A549 (cell line): Measurements from ENCODE around the gene RPS25. TPM values are rescaled to one million over a fixed set of nuclear protein-coding genes. Genes with fewer than 3 reads are reported as not detected.

ENCODE experiments used
- ATAC-seq, 2 experiments: fragments of 200-7000 bp in 1 of 2; fragments of >200 bp in 1 of 2; cut with Nextera tagmentation in 1 of 2; cut with Tn5 transposase in 1 of 2; 3 replicates each; pipeline versions ENCODE4 v1.8.0 to v1.9.1; 2018 to 2020; ENCODE audit warnings: mild to moderate bottlenecking in 1 of 2, moderate library complexity in 1 of 2
- CTCF ChIA-PET: fragments of 300-600 bp; sonication (Branson Sonifier 250); formaldehyde crosslinking; extraction: SDS; loops from one replicate; lab custom pipeline; 2021; ENCODE audit warnings: antibody characterized with exemption, inconsistent platforms; lab: Yijun Ruan, JAX
- POLR2A ChIA-PET: fragments of 350-600 bp; formaldehyde crosslinking; extraction: SDS; loops from one replicate; lab custom pipeline; 2021; ENCODE audit warnings: antibody characterized with exemption, inconsistent platforms; lab: Yijun Ruan, JAX
- DNase-seq, 2 experiments: peaks; one replicate each; pipeline versions ENCODE4 v3.0.0 to v3.0.0-alpha.2; 2011 to 2016; ENCODE audit warnings: low read depth in 1 of 2, low spot score in 1 of 2
- FAIRE-seq: peaks from 2 replicates; lab custom pipeline; 2011; peaks lifted over from hg19 to GRCh38; lab: Jason Lieb, UNC
- H3K27ac ChIP-seq, 2 experiments: fragments of >200 bp; sonication (Bioruptor Twin); formaldehyde crosslinking; 3 replicates each; pipeline ENCODE4 v1.5.1; 2016 to 2017
- H3K4me1 ChIP-seq: fragments of >200 bp; sonication (Bioruptor Twin); formaldehyde crosslinking; 3 replicates; pipeline ENCODE4 v1.6.1; 2016
- H3K4me2 ChIP-seq: fragments of >200 bp; sonication (Bioruptor Twin); formaldehyde crosslinking; 3 replicates; pipeline ENCODE4 v1.6.1; 2016
- H3K4me3 ChIP-seq: fragments of >200 bp; sonication (Bioruptor Twin); formaldehyde crosslinking; 3 replicates; pipeline ENCODE4 v1.5.1; 2016
- H3K9me3 ChIP-seq: fragments of >200 bp; sonication (Bioruptor Twin); formaldehyde crosslinking; 3 replicates; pipeline ENCODE4 v1.6.1; 2016
- BHLHE40 ChIP-seq: IDR thresholded peaks from 2 replicates; pipeline ENCODE4 v1.6.1; 2012; ENCODE audit warnings: low read depth, low read length, inconsistent platforms
- CBX2 ChIP-seq: fragments of 200-600 bp; sonication (generic); IDR thresholded peaks from 2 replicates; pipeline ENCODE4 v1.6.1; 2016; ENCODE audit warnings: low read depth, mild to moderate bottlenecking, borderline replicate concordance
- CHD2 ChIP-seq: fragments of 150-350 bp; IDR thresholded peaks from 2 replicates; pipeline ENCODE4 v1.6.1; 2014; ENCODE audit warnings: low read length; ENCODE audit not compliant: partially characterized antibody
- FOSL2 ChIP-seq, 2 experiments: fragments of 450-650 bp in 1 of 2; fragments of >200 bp in 1 of 2; sonication (Bioruptor Twin) in 1 of 2; formaldehyde crosslinking; IDR thresholded peaks; 2 replicates each; pipeline versions ENCODE4 v1.5.0 to v1.6.1; 2016 to 2020; ENCODE audit warnings: mild to moderate bottlenecking in 1 of 2, moderate library complexity in 1 of 2
- FOXS1 ChIP-seq: fragments of 250-450 bp; sonication (Bioruptor Pico); IDR thresholded peaks from 2 replicates; pipeline ENCODE4 v1.5.0; 2020; ENCODE audit warnings: mild to moderate bottlenecking, moderate library complexity
- HDAC2 ChIP-seq: fragments of 200-600 bp; sonication (generic); IDR thresholded peaks from 2 replicates; pipeline ENCODE4 v1.6.1; 2016
- JUN ChIP-seq, 2 experiments: fragments of >200 bp; sonication (Bioruptor Twin); formaldehyde crosslinking; IDR thresholded peaks; 2 replicates in 1 of 2; 3 replicates in 1 of 2; pipeline ENCODE4 v1.6.1; 2016 to 2017
- MAZ ChIP-seq: fragments of 150-350 bp; IDR thresholded peaks from 2 replicates; pipeline ENCODE4 v1.6.1; 2014; ENCODE audit warnings: antibody characterized with exemption, low read depth, low read length, borderline replicate concordance
- MYC ChIP-seq: IDR thresholded peaks from 2 replicates; pipeline ENCODE4 v1.6.1; 2012; ENCODE audit warnings: mild to moderate bottlenecking, inconsistent platforms, low read length, improper control_type of control experiment, borderline replicate concordance
- NFE2L2 ChIP-seq: fragments of 150-350 bp; conservative IDR thresholded peaks from 2 replicates; pipeline ENCODE4 v1.6.1; 2014; ENCODE audit warnings: low read length
- NPAS2 ChIP-seq: fragments of 250-450 bp; sonication (Bioruptor Pico); IDR thresholded peaks from 2 replicates; pipeline ENCODE4 v1.8.0; 2022; ENCODE audit warnings: mild to moderate bottlenecking, moderate library complexity, borderline replicate concordance
- NR3C1 ChIP-seq: fragments of >200 bp; sonication (Bioruptor Twin); formaldehyde crosslinking; IDR thresholded peaks from 3 replicates; pipeline ENCODE4 v1.6.1; 2017
- POLR2AphosphoS2 ChIP-seq: conservative IDR thresholded peaks from 2 replicates; pipeline ENCODE4 v1.6.1; 2012; ENCODE audit warnings: low read length, improper control_type of control experiment, inconsistent platforms
- RFX5 ChIP-seq: fragments of 450-650 bp; IDR thresholded peaks from 2 replicates; pipeline ENCODE4 v1.7.1; 2014; ENCODE audit warnings: antibody characterized with exemption, mild to moderate bottlenecking, moderate library complexity
- RNF2 ChIP-seq: fragments of 200-600 bp; sonication (generic); IDR thresholded peaks from 2 replicates; pipeline ENCODE4 v1.6.1; 2016; ENCODE audit warnings: low read depth, mild to moderate bottlenecking, antibody characterized with exemption, moderate library complexity, borderline replicate concordance
- SREBF2 ChIP-seq: fragments of 450-650 bp; IDR thresholded peaks from 2 replicates; pipeline ENCODE4 v1.6.1; 2014; ENCODE audit warnings: mild to moderate bottlenecking, moderate library complexity
- ZC3H11A ChIP-seq: fragments of 450-650 bp; IDR thresholded peaks from 2 replicates; pipeline ENCODE4 v1.6.1; 2014; ENCODE audit warnings: antibody characterized with exemption, mild to moderate bottlenecking
- ZFP36 ChIP-seq: fragments of 450-650 bp; IDR thresholded peaks from 2 replicates; pipeline ENCODE4 v1.6.1; 2014; ENCODE audit warnings: borderline replicate concordance; ENCODE audit not compliant: partially characterized antibody
- ZNF302 ChIP-seq: fragments of 250-450 bp; sonication (Bioruptor Pico); IDR thresholded peaks from 2 replicates; pipeline ENCODE4 v1.9.0; 2021; ENCODE audit warnings: inconsistent platforms, mild to moderate bottlenecking, moderate library complexity
- WGBS: methylation state at CpG from one replicate; pipeline ENCODE4 v1.1.6; 2017; ENCODE audit errors: missing lambda C conversion rate; 5-methylcytosine and 5-hydroxymethylcytosine counted together
- polyA plus RNA-seq, 4 experiments: library from polyadenylated mRNA; depleted of rRNA in 3 of 4; stranded (reverse); fragments of >200 nt; fragmentation: RNase III in 1 of 4; extraction: RNeasy Plus Mini Kit Qiagen cat#74134 plus additional on column Dnase treatment in 1 of 4; gene quantifications; 2 replicates in 3 of 4; 3 replicates in 1 of 4; pipeline ENCODE4 v1.2.3, GENCODE V29; 2011 to 2017
- TF ChIP-seq, protein P1 (sequence below): fragments of >200 bp; sonication (Bioruptor Twin); formaldehyde crosslinking; IDR thresholded peaks from 3 replicates; pipeline ENCODE4 v1.6.1; 2016
- TF ChIP-seq, protein P2 (sequence below): IDR thresholded peaks from 2 replicates; pipeline ENCODE4 v1.6.1; 2012

Gene RPS25
- polyA plus RNA-seq, 2 of the 4 experiments (the other 2 are of a cell fraction): 844 to 1,517 TPM

DNA sequence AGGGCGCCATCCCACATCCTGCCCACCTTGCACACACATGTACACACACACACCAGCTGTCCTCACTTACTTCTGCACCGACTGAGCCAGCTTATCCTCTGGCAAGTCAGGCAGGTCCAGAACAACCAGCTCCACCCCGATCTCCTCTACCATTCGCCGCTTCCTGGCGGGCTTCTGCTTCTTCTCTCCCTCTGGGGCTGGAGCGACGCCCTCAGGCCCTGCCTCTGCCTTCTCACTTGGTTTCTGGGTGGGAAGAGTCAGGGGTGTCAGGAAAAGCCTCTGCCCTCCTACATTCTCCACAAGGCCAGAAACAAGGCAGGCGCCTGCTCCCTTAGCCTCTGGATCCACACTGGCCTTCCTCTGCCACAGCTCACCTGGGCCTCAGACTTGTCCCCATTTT, 30.5 kb upstream of the RPS25 start:
- no peak for ATAC-seq
- DNase-seq: no peak
- H3K4me1 ChIP-seq: no peaks in the 10 kb centered on the region
- no peak overlapping the region for H3K4me3 ChIP-seq
- H3K27ac ChIP-seq: no peak overlapping the region
- POLR2A ChIA-PET: no interaction called here
- CTCF ChIA-PET: interaction anchor here (0.7 to 3.2 kb wide), 2 partner anchors 17 to 426 kb away, joined by 3 to 11 read pairs; partner anchors contain the start of gene SLC37A4
- WGBS: 98% methylated on average over 9 of the region's 9 CpGs
- H3K9me3 ChIP-seq: no peaks in the 10 kb centered on the region
- FAIRE-seq: no peak
- no peak overlapping the region for H3K4me2 ChIP-seq
- TF ChIP-seq RNF2 (no peak), POLR2AphosphoS2 (no peak), HDAC2 (no peak), ZFP36 (no peak)
- TF ChIP-seq, protein P1, sequence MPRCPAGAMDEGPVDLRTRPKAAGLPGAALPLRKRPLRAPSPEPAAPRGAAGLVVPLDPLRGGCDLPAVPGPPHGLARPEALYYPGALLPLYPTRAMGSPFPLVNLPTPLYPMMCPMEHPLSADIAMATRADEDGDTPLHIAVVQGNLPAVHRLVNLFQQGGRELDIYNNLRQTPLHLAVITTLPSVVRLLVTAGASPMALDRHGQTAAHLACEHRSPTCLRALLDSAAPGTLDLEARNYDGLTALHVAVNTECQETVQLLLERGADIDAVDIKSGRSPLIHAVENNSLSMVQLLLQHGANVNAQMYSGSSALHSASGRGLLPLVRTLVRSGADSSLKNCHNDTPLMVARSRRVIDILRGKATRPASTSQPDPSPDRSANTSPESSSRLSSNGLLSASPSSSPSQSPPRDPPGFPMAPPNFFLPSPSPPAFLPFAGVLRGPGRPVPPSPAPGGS: no peak

DNA sequence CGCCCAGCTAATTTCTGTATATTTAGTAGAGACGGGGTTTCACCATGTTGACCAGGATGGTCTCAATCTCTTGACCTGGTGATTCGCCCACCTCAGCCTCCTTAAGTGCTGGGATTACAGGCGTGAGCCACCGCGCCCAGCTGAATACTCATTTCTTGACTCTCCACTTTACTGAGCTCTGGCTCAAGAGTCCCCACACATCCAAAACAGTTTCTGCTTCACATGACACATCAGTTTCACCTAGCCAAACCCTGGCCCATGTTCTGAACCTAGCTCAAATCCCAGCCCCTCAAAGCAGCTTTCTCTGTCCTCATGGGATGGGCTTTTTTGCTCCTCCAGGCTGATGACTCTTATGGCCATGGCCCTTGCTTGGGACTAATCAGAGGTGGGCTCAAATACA, 29.1 kb upstream of the RPS25 start:
- DNase-seq: no peak
- POLR2A ChIA-PET: interaction anchor here (1.4 kb wide), 1 partner anchor 9 kb away, joined by 5 read pairs; the partner anchor contains the start of gene HYOU1
- Histone ChIP-seq H3K4me3 (no peak overlapping the region), H3K4me1 (no peaks in the 10 kb centered on the region), H3K27ac (no peak overlapping the region), H3K9me3 (no peaks in the 10 kb centered on the region), H3K4me2 (no peak overlapping the region)
- no peak for FAIRE-seq
- CTCF ChIA-PET: interaction anchor here (1.0 to 3.2 kb wide), 4 partner anchors 9 to 55 kb away, joined by 3 to 11 read pairs (median 6); partner anchors contain the start of genes HYOU1 and SLC37A4
- ATAC-seq: no peak
- whole genome bisulfite sequencing: 86% methylated on average over 6 of the region's 6 CpGs
- TF ChIP-seq NPAS2 (no peak), RNF2 (no peak), CBX2 (no peak), NFE2L2 (no peak), CHD2 (no peak), BHLHE40 (no peak), NR3C1 (no peak), MAZ (no peak), RFX5 (no peak), FOXS1 (CRISPR knock-in tag) (no peak), FOSL2 (IDR thresholded peaks at IDR 0.05) (no peak), FOSL2 (CRISPR knock-in tag; IDR thresholded peaks at IDR 0.05) (no peak), HDAC2 (no peak), SREBF2 (no peak), ZFP36 (no peak), ZC3H11A (no peak), ZNF302 (CRISPR knock-in tag) (no peak), MYC (no peak), JUN (IDR thresholded peaks at IDR 0.05) (no peak)
- TF ChIP-seq, protein P2, sequence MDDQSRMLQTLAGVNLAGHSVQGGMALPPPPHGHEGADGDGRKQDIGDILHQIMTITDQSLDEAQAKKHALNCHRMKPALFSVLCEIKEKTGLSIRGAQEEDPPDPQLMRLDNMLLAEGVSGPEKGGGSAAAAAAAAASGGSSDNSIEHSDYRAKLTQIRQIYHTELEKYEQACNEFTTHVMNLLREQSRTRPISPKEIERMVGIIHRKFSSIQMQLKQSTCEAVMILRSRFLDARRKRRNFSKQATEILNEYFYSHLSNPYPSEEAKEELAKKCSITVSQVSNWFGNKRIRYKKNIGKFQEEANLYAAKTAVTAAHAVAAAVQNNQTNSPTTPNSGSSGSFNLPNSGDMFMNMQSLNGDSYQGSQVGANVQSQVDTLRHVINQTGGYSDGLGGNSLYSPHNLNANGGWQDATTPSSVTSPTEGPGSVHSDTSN: no peak
- TF ChIP-seq, protein P1: no peak
